ENCODE results near the gene TP53I3. TPM values are rescaled to one million over a fixed set of nuclear protein-coding genes. Genes with fewer than 3 reads are reported as not detected.
A peak's percentile ranks its signal among the peaks of the same experiment; 100 is the strongest.

TP53I3 gene
- total RNA-seq, 2 experiments from 2014 or later: 1.8 to 2.6 TPM

DNA sequence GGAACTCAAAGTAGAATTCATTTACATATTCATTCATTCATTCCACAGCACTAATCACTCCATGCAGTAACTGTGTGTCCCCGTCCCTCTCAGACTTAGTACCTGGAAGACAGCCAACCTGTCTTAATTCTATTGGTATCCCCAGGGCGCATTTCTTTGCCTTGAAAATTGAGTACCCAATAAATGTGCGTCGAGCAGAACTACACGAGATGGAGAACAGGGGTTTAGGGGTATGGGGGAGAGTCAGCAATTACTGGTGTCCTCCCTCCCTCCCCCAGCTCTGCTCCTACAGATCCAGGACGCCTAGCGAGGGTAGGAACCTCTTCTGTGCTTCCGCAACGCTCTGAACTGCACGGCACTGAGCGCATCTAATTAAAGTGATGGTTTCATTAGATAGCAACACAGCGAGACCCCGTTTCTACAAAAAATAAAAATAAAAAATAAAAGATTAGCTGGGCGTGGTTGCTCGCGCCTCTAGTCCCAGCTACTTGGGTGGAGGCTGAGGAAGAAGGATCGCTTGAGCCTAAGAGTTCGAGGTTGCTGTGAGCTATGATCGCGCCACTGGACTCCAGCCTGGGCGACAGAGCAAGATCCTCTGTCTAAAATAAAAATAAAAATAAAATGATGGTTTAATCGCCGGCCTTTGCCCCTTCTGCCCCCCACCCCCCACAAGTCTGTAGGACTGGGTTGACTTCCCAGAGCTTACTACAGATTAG lies 35.7 kb downstream of the TP53I3 start:
- CTCF ChIA-PET: interaction anchor here (0.8 to 4.2 kb wide), 3 partner anchors 35 to 226 kb away, joined by 3 to 19 read pairs (median 4); partner anchors contain the start of genes ATAD2B and TP53I3
- Mint-ChIP-seq H3K27me3 (peaks cover 1% of the 10 kb centered on the region), H3K27ac (no peak overlapping the region), H3K9me3 (no peaks in the 10 kb centered on the region), H3K36me3 (ENCODE audit: low read depth) (no peaks in the 10 kb centered on the region), H3K4me3 (no peak overlapping the region), H3K4me1 (ENCODE audit: low read depth) (peaks cover 20% of the 10 kb centered on the region)
- TF ChIP-seq, protein P1, sequence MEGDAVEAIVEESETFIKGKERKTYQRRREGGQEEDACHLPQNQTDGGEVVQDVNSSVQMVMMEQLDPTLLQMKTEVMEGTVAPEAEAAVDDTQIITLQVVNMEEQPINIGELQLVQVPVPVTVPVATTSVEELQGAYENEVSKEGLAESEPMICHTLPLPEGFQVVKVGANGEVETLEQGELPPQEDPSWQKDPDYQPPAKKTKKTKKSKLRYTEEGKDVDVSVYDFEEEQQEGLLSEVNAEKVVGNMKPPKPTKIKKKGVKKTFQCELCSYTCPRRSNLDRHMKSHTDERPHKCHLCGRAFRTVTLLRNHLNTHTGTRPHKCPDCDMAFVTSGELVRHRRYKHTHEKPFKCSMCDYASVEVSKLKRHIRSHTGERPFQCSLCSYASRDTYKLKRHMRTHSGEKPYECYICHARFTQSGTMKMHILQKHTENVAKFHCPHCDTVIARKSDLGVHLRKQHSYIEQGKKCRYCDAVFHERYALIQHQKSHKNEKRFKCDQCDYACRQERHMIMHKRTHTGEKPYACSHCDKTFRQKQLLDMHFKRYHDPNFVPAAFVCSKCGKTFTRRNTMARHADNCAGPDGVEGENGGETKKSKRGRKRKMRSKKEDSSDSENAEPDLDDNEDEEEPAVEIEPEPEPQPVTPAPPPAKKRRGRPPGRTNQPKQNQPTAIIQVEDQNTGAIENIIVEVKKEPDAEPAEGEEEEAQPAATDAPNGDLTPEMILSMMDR (IDR thresholded peaks at IDR 0.05): no peak
- ATAC-seq (no peak), DNase-seq (peak; percentile 21)
- POLR2A ChIA-PET: interaction anchor here (1.5 kb wide), 1 partner anchor 22 kb away, joined by 7 read pairs; no protein-coding TSS in a partner anchor
- intact Hi-C loops (cut with micrococcal nuclease): no loop called here

DNA sequence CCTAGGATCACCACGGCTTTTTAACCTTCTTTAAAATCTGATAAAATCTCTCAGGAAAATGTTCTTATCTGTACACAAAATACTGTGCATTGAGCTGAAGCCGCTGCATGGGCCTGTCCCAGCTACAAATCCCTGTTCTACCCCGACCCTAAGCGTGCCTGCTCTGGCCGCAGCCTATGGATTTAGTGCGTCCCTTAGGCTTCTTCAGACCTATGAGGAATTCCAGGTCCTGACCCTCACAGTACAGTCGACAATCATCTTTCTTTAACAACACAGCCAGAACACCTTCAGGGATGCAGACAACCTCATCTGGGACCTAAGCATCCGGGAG lies 37.0 kb downstream of the TP53I3 start:
- peak overlapping the region; percentile 90 for H3K27ac Mint-ChIP-seq
- TF ChIP-seq, protein P1 (IDR thresholded peaks at IDR 0.05): no peak
- POLR2A ChIA-PET: interaction anchor here (0.6 to 1.8 kb wide), 10 partner anchors 13 to 121 kb away, joined by 3 to 10 read pairs (median 4); partner anchors contain the start of genes ATAD2B, SF3B6 and UBXN2A

DNA sequence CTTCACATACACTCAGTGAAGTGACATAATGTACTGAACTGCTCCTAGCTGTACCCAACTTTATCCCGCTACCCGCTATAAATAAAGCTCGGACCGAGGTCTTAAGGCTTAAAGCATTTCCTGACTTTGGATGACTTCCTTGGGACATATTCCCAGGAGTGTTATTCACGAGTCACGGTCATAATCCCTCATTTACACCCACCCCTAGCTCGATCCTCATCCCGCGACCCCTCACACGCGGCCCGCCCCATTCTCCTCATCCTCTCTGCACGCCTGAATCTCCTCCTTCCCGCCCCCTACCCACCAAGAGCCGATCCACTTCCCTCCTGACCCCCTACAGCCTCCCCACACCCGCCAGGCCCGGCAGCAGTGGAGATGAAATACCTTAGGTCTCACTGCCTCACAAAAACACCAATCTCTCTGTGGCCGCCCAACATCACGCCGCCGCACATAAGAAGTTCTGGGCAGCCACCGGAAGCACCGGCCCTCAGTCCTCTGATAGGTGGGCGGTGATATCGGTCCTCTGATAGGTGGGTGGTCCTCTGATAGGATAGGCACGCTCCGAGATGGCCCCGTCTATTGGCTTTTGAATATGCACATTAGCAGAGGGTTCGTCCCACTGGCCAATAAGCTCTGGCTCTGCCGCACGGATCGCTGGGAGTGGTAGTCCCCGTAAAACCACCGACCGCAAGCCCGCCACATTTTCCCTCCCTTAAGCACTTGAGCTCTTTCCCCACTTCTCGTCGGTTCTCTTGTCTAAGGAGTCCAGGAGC lies 37.5 kb downstream of the TP53I3 start, which contains the start of gene WDCP:
WDCP (minus strand) TSS at position 462 of the 773 bp plus-strand sequence. CDS start 7,897 bp downstream, outside the sequence.
- Mint-ChIP-seq H3K27ac (peak within 1 kb of the TSS; percentile 90), H3K9me3 (no peaks in the 10 kb centered on the region), H3K4me3 (peak within 1 kb of the TSS; percentile 96), H3K27me3 (no peaks in the 10 kb centered on the region), H3K4me1 (ENCODE audit: low read depth) (peaks cover 25% of the 10 kb centered on the region), H3K36me3 (ENCODE audit: low read depth) (no peaks in the 10 kb centered on the region)
- CTCF ChIA-PET: interaction anchor here (1.0 to 2.3 kb wide), 5 partner anchors 14 to 222 kb away, joined by 3 to 17 read pairs (median 4); partner anchors contain the start of genes ATAD2B, TP53I3 and UBXN2A
- intact Hi-C loops (cut with micrococcal nuclease): no loop called here
- POLR2A ChIA-PET: interaction anchor here (0.6 to 1.8 kb wide), 13 partner anchors 12 to 228 kb away, joined by 3 to 10 read pairs (median 3); partner anchors contain the start of genes ATAD2B, SF3B6 and UBXN2A
- DNase-seq (peak; percentile 99), ATAC-seq (peak; percentile 99)
- TF ChIP-seq, protein P1 (IDR thresholded peaks at IDR 0.05): no peak

More for the DNA sequence above, 37.0 kb downstream of the TP53I3 start:
- Mint-ChIP-seq H3K4me1 (ENCODE audit: low read depth) (peaks cover 25% of the 10 kb centered on the region), H3K36me3 (ENCODE audit: low read depth) (no peaks in the 10 kb centered on the region), H3K4me3 (peak overlapping the region; percentile 96), H3K9me3 (no peaks in the 10 kb centered on the region), H3K27me3 (peaks cover 1% of the 10 kb centered on the region)
- CTCF ChIA-PET: interaction anchor here (1.0 to 2.3 kb wide), 4 partner anchors 14 to 223 kb away, joined by 3 to 17 read pairs (median 4); partner anchors contain the start of genes ATAD2B and TP53I3
- DNase-seq: no peak
- no peak for ATAC-seq
- intact Hi-C loops (cut with micrococcal nuclease): no loop called here

DNA sequence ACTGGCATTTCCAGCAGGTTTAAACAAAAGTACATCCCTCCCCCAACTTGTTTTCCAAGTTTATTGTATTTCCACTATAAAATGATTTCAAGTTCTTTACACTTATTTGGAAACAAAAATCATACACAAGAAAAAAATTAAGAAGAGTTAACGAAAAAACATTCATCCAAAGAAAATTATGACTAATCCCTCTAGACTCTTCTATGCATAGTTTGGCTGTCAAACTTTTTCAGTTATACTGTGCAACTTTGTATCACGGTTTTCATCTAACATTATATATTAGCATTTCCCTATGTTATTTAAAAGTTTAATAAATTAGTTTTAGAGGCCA lies 38.1 kb downstream of the TP53I3 start:
- TF ChIP-seq, protein P1 (IDR thresholded peaks at IDR 0.05): no peak
- CTCF ChIA-PET: interaction anchor here (1.0 to 2.3 kb wide), 3 partner anchors 15 to 106 kb away, joined by 4 to 17 read pairs (median 5); partner anchors contain the start of genes TP53I3 and UBXN2A
- H3K27ac Mint-ChIP-seq: peak overlapping the region; percentile 90
- H3K4me1 Mint-ChIP-seq (ENCODE audit: low read depth): peaks cover 25% of the 10 kb centered on the region
- peak overlapping the region; percentile 96 for H3K4me3 Mint-ChIP-seq
- no peaks in the 10 kb centered on the region for H3K27me3 Mint-ChIP-seq
- POLR2A ChIA-PET: interaction anchor here (0.6 to 1.8 kb wide), 7 partner anchors 12 to 228 kb away, joined by 3 to 10 read pairs (median 5); partner anchors contain the start of genes ATAD2B, SF3B6 and UBXN2A
- DNase-seq (no peak), ATAC-seq (no peak)
- intact Hi-C loops (cut with micrococcal nuclease): no loop called here
- H3K36me3 Mint-ChIP-seq (ENCODE audit: low read depth): no peaks in the 10 kb centered on the region
- no peaks in the 10 kb centered on the region for H3K9me3 Mint-ChIP-seq

Data from activated CD8-positive, alpha-beta T cell treated with anti-CD3 and anti-CD28 coated beads for 36 hours (primary cell).